Renal pelvis (tissue), 12 donors: Measurements from ENCODE around the gene GARS1. TPM values are rescaled to one million over a fixed set of nuclear protein-coding genes. Genes with fewer than 3 reads are reported as not detected.

ENCODE experiments used
- DNase-seq: peaks from one replicate; pipeline ENCODE4 v3.0.0-alpha.2; 2013
- long read RNA-seq, 16 experiments: transcript quantifications; one replicate each; lab custom pipeline, GENCODE V29; 2026
- polyA plus RNA-seq, 3 donors: library from polyadenylated mRNA; unstranded; fragments of 120-200 nt; gene quantifications; one replicate each; pipeline ENCODE4 v1.2.1, GENCODE V29; 2013; ENCODE audit not compliant: insufficient read length in 3 of 3

Gene GARS1
- 100 to 1,000 TPM in 1 of 3 donors, 10 to 100 TPM in 2; 81.7 to 102 (median 93.7) TPM for polyA plus RNA-seq
- long read RNA-seq, donor 1, transcript GARS-201 (17 exons, 2,634 nt) = major isoform, 14 of 24 reads
- long read RNA-seq, donor 1, partial matches to known transcripts = 5 of 24 reads
- long read RNA-seq, donor 1, other reads (novel, unspliced or antisense) = 0 of 24 reads
- long read RNA-seq, donor 2, transcript GARS-201 (17 exons, 2,634 nt) = major isoform, 18 of 22 reads
- long read RNA-seq, donor 2, partial matches to known transcripts = 0 of 22 reads
- long read RNA-seq, donor 2, other reads (novel, unspliced or antisense) = 0 of 22 reads
- long read RNA-seq, donor 3, transcript GARS-201 (17 exons, 2,634 nt) = major isoform, 11 of 15 reads
- long read RNA-seq, donor 3, partial matches to known transcripts = 0 of 15 reads
- long read RNA-seq, donor 3, other reads (novel, unspliced or antisense) = 0 of 15 reads
- long read RNA-seq, donor 4, transcript GARS-209 (2 exons, 772 nt) = minor isoform, 7 of 31 reads
- long read RNA-seq, donor 4, transcript GARS-201 (17 exons, 2,634 nt) = major isoform, 17 of 31 reads
- long read RNA-seq, donor 4, partial matches to known transcripts = 5 of 31 reads
- long read RNA-seq, donor 4, other reads (novel, unspliced or antisense) = 0 of 31 reads
- long read RNA-seq, donor 5, transcript GARS-201 (17 exons, 2,634 nt) = major isoform, 8 of 10 reads
- long read RNA-seq, donor 5, partial matches to known transcripts = 0 of 10 reads
- long read RNA-seq, donor 5, other reads (novel, unspliced or antisense) = 0 of 10 reads
- long read RNA-seq, donor 6, transcript GARS-201 (17 exons, 2,634 nt) = major isoform, 17 of 27 reads
- long read RNA-seq, donor 6, transcript GARS-209 (2 exons, 772 nt) = minor isoform, 10 of 27 reads
- long read RNA-seq, donor 6, partial matches to known transcripts = 0 of 27 reads
- long read RNA-seq, donor 6, other reads (novel, unspliced or antisense) = 0 of 27 reads
- long read RNA-seq, donor 7, transcript GARS-201 (17 exons, 2,634 nt) = major isoform, 17 of 30 reads
- long read RNA-seq, donor 7, partial matches to known transcripts = 8 of 30 reads
- long read RNA-seq, donor 7, other reads (novel, unspliced or antisense) = 0 of 30 reads
- long read RNA-seq, donor 8, transcript GARS-201 (17 exons, 2,634 nt) = major isoform, 12 of 15 reads
- long read RNA-seq, donor 8, partial matches to known transcripts = 0 of 15 reads
- long read RNA-seq, donor 8, other reads (novel, unspliced or antisense) = 0 of 15 reads
- long read RNA-seq, donor 9, transcript GARS-209 (2 exons, 772 nt) = minor isoform, 6 of 38 reads
- long read RNA-seq, donor 9, transcript GARS-201 (17 exons, 2,634 nt) = major isoform, 16 of 38 reads
- long read RNA-seq, donor 9, partial matches to known transcripts = 13 of 38 reads
- long read RNA-seq, donor 9, other reads (novel, unspliced or antisense) = 0 of 38 reads
- long read RNA-seq, donor 10, transcript GARS-201 (17 exons, 2,634 nt) = major isoform, 14 of 29 reads
- long read RNA-seq, donor 10, transcript GARS-209 (2 exons, 772 nt) = minor isoform, 6 of 29 reads
- long read RNA-seq, donor 10, partial matches to known transcripts = 8 of 29 reads
- long read RNA-seq, donor 10, other reads (novel, unspliced or antisense) = 0 of 29 reads
- long read RNA-seq, donor 11, transcript GARS-201 (17 exons, 2,634 nt) = major isoform, 11 of 15 reads
- long read RNA-seq, donor 11, partial matches to known transcripts = 0 of 15 reads
- long read RNA-seq, donor 11, other reads (novel, unspliced or antisense) = 0 of 15 reads
- long read RNA-seq, donor 12, transcript GARS-209 (2 exons, 772 nt) = minor isoform, 12 of 41 reads
- long read RNA-seq, donor 12, transcript GARS-201 (17 exons, 2,634 nt) = major isoform, 21 of 41 reads
- long read RNA-seq, donor 12, partial matches to known transcripts = 6 of 41 reads
- long read RNA-seq, donor 12, other reads (novel, unspliced or antisense) = 0 of 41 reads
- long read RNA-seq, donor 13, partial matches to known transcripts = 10 of 20 reads
- long read RNA-seq, donor 13, other reads (novel, unspliced or antisense) = 0 of 20 reads
- long read RNA-seq, donor 14, transcript GARS-201 (17 exons, 2,634 nt) = major isoform, 18 of 51 reads
- long read RNA-seq, donor 14, transcript GARS-209 (2 exons, 772 nt) = minor isoform, 11 of 51 reads
- long read RNA-seq, donor 14, partial matches to known transcripts = 20 of 51 reads
- long read RNA-seq, donor 14, other reads (novel, unspliced or antisense) = 0 of 51 reads
- long read RNA-seq, donor 15, transcript GARS-209 (2 exons, 772 nt) = minor isoform, 11 of 42 reads
- long read RNA-seq, donor 15, transcript GARS-201 (17 exons, 2,634 nt) = major isoform, 19 of 42 reads
- long read RNA-seq, donor 15, partial matches to known transcripts = 11 of 42 reads
- long read RNA-seq, donor 15, other reads (novel, unspliced or antisense) = 0 of 42 reads
- long read RNA-seq, donor 16, transcript GARS-209 (2 exons, 772 nt) = minor isoform, 6 of 34 reads
- long read RNA-seq, donor 16, transcript GARS-201 (17 exons, 2,634 nt) = major isoform, 12 of 34 reads
- long read RNA-seq, donor 16, partial matches to known transcripts = 16 of 34 reads
- long read RNA-seq, donor 16, other reads (novel, unspliced or antisense) = 0 of 34 reads

- DNase-seq = peak; percentile 90
These were observed at the start of gene GARS1 for GRCh38 chr7:30594540-30595435. Gene GARS1, plus strand, starts transcription at chr7:30594878. Its CDS starts 44 bp downstream, at chr7:30594922.

GRCh38 chr7:30545791-30546555 lies 48.7 kb upstream of the GARS1 start:
- DNase-seq = no peak

GRCh38 chr7:30546596-30546995 lies 48.1 kb upstream of the GARS1 start:
- no peak for DNase-seq

GRCh38 chr7:30548845-30549244 lies 45.8 kb upstream of the GARS1 start:
- peak; percentile 70 for DNase-seq

GRCh38 chr7:30549931-30550493 lies 44.7 kb upstream of the GARS1 start:
- DNase-seq = no peak

- no peak for DNase-seq
These were observed 42.3 kb upstream of the GARS1 start for GRCh38 chr7:30552330-30552729.

GRCh38 chr7:30553141-30553540 lies 41.5 kb upstream of the GARS1 start:
- DNase-seq = no peak

GRCh38 chr7:30553546-30553945 lies 41.1 kb upstream of the GARS1 start:
- DNase-seq = no peak

GRCh38 chr7:30555525-30555924 lies 39.2 kb upstream of the GARS1 start:
- no peak for DNase-seq

- no peak for DNase-seq
These were observed 37.8 kb upstream of the GARS1 start for GRCh38 chr7:30556840-30557239.

- no peak for DNase-seq
These were observed 37.4 kb upstream of the GARS1 start for GRCh38 chr7:30557245-30557644.

- no peak for DNase-seq
These were observed 35.1 kb upstream of the GARS1 start for GRCh38 chr7:30559611-30560010.

GRCh38 chr7:30561389-30561788 lies 33.3 kb upstream of the GARS1 start:
- DNase-seq = no peak

- DNase-seq = no peak
These were observed 32.2 kb upstream of the GARS1 start for GRCh38 chr7:30562498-30562897.

- no peak for DNase-seq
These were observed 31.8 kb upstream of the GARS1 start for GRCh38 chr7:30562909-30563308.

GRCh38 chr7:30563326-30563942 lies 31.2 kb upstream of the GARS1 start:
- DNase-seq = no peak
